Large intestine (tissue), 3 donors: ENCODE results near the gene DOHH. TPM values are rescaled to one million over a fixed set of nuclear protein-coding genes. Genes with fewer than 3 reads are reported as not detected.
"Not testable (repeated sequence)": the region's sequence is repeated elsewhere in the genome, so short reads cannot be mapped to it uniquely, and the experiment has no call there.

Experiments
- DNase-seq, 2 donors: peaks; one replicate each; pipeline versions ENCODE4 v3.0.0 to v3.0.0-alpha.2; 2013
- H3K27ac ChIP-seq: one replicate; pipeline ENCODE4 v1.5.1; 2013; ENCODE audit warnings: low read length
- H3K27me3 ChIP-seq: 2 replicates; pipeline ENCODE4 v1.6.1; 2013; ENCODE audit warnings: low read length; ENCODE audit not compliant: control insufficient read depth, insufficient read depth
- H3K36me3 ChIP-seq: 2 replicates; pipeline ENCODE4 v1.6.1; 2013; ENCODE audit warnings: low read length; ENCODE audit not compliant: control insufficient read depth, insufficient read depth
- H3K4me1 ChIP-seq: one replicate; pipeline ENCODE4 v1.6.1; 2013; ENCODE audit warnings: low read length; ENCODE audit not compliant: control insufficient read depth, insufficient read depth
- H3K4me3 ChIP-seq: one replicate; pipeline ENCODE4 v1.5.1; 2013; ENCODE audit warnings: low read length
- H3K9me3 ChIP-seq: one replicate; pipeline ENCODE4 v1.6.1; 2013; ENCODE audit warnings: mild to moderate bottlenecking, low read depth, low read length, moderate library complexity; ENCODE audit not compliant: control insufficient read depth
- WGBS: methylation state at CpG from one replicate; pipeline ENCODE4 v1.1.5; 2013; ENCODE audit warnings: low lambda C conversion rate; ENCODE audit not compliant: insufficient coverage; 5-methylcytosine and 5-hydroxymethylcytosine counted together
- polyA plus RNA-seq: library from polyadenylated mRNA; unstranded; fragments of 120-200 nt; gene quantifications from one replicate; pipeline ENCODE4 v1.2.1, GENCODE V29; 2013

The DOHH gene
- polyA plus RNA-seq, 1 donor: 12.1 TPM

DNA sequence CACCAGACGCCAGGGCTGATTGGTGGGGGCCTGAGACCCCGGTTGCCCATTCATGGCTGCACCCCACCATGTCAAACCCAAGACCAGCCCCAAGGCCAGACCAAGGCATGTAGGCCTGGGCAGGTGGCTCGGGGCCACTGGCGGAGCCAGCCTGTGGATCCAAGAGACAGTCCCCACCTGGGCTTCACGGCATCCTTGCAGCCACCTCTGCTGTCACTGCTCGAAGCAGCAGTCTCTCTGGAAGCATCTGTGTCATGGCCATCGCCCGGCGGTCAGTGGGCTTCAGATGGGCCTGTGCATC, 34.7 kb upstream of the DOHH start:
- no peak for DNase-seq
- H3K36me3 ChIP-seq: peaks cover 74% of the 10 kb centered on the region

DNA sequence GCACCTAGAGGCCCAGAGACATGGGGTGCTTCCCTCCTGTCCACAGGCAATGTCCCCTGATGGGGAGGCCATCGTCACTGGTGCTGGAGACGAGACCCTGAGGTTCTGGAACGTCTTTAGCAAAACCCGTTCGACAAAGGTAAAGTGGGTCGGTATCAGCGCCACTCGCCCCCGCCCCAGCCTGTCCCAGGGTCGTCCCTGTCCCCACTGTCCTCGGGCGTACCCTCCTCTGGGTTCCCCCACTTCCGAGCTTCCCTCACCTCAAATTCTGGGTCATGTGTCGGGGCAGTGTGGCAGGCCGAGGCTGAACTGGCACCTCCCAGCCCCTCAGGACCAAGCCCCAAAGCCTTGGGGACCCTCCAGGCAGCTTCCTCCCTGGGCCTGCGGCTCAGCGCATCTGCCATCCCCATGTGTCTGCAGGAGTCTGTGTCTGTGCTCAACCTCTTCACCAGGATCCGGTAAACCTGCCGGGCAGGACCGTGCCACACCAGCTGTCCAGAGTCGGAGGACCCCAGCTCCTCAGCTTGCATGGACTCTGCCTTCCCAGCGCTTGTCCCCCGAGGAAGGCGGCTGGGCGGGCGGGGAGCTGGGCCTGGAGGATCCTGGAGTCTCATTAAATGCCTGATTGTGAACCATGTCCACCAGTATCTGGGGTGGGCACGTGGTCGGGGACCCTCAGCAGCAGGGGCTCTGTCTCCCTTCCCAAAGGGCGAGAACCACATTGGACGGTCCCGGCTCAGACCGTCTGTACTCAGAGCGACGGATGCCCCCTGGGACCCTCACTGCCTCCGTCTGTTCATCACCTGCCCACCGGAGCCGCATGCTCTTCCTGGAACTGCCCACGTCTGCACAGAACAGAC, 34.1 kb upstream of the DOHH start:
- peaks cover 5% of the 10 kb centered on the region for H3K9me3 ChIP-seq
- peaks cover 71% of the 10 kb centered on the region for H3K36me3 ChIP-seq
- whole genome bisulfite sequencing: no CpG with 5 or more reads among the region's 38 CpGs
- H3K27me3 ChIP-seq: no peaks in the 10 kb centered on the region
- no peaks in the 10 kb centered on the region for H3K4me1 ChIP-seq
- H3K27ac ChIP-seq: no peak overlapping the region
- H3K4me3 ChIP-seq: no peak overlapping the region
- DNase-seq: no peak

More for the DNA sequence above, 34.7 kb upstream of the DOHH start:
- H3K9me3 ChIP-seq: peaks cover 7% of the 10 kb centered on the region
- WGBS: no CpG with 5 or more reads among the region's 9 CpGs
- no peaks in the 10 kb centered on the region for H3K27me3 ChIP-seq
- H3K4me3 ChIP-seq: no peak overlapping the region
- H3K27ac ChIP-seq: no peak overlapping the region
- no peaks in the 10 kb centered on the region for H3K4me1 ChIP-seq

- Histone ChIP-seq H3K4me3 (no peak overlapping the region), H3K9me3 (peaks cover 2% of the 10 kb centered on the region), H3K36me3 (peaks cover 67% of the 10 kb centered on the region), H3K4me1 (no peaks in the 10 kb centered on the region), H3K27me3 (no peaks in the 10 kb centered on the region), H3K27ac (no peak overlapping the region)
- no peak for DNase-seq
- WGBS: no CpG with 5 or more reads among the region's 12 CpGs
These were observed 33.2 kb upstream of the DOHH start for GRCh38 chr19:3533563-3534216.

GRCh38 chr19:3533033-3533432, 32.6 kb upstream of the DOHH start:
- H3K27ac ChIP-seq: no peak overlapping the region
- peaks cover 2% of the 10 kb centered on the region for H3K9me3 ChIP-seq
- no peaks in the 10 kb centered on the region for H3K27me3 ChIP-seq
- no peaks in the 10 kb centered on the region for H3K4me1 ChIP-seq
- H3K4me3 ChIP-seq: no peak overlapping the region
- peaks cover 70% of the 10 kb centered on the region for H3K36me3 ChIP-seq
- no CpG with 5 or more reads among the region's 17 CpGs for WGBS
- DNase-seq: no peak

DNA sequence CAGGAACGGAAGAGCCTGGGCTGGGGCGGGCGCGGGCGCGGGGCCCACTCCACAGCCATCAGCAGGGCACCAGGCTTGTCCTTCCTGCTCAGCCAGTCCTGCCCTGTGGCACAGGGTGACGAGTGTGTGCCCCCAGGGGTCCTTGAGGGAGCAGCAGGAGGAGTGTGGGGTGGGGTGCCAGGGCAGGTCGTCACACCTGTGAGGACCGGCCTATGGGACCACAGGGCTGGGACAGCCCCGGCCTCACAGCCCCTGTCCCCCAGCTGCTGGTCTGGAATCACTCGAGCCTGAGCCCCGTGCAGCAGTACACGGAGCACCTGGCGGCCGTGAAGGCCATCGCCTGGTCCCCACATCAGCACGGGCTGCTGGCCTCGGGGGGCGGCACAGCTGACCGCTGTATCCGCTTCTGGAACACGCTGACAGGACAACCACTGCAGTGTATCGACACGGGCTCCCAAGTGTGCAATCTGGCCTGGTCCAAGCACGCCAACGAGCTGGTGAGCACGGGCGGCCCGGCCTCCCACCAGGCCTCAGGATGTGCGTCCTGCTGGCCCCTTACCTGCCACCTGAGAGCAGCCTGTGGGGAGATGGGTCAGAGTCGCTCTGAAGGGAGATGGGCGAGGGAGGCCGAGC, 31.8 kb upstream of the DOHH start:
- DNase-seq: no peak
- H3K4me3 ChIP-seq: no peak overlapping the region
- no CpG with 5 or more reads among the region's 33 CpGs for WGBS
- H3K27me3 ChIP-seq: no peaks in the 10 kb centered on the region
- H3K27ac ChIP-seq: no peak overlapping the region
- H3K9me3 ChIP-seq: peaks cover 4% of the 10 kb centered on the region
- no peaks in the 10 kb centered on the region for H3K4me1 ChIP-seq
- H3K36me3 ChIP-seq: peaks cover 76% of the 10 kb centered on the region

DNA sequence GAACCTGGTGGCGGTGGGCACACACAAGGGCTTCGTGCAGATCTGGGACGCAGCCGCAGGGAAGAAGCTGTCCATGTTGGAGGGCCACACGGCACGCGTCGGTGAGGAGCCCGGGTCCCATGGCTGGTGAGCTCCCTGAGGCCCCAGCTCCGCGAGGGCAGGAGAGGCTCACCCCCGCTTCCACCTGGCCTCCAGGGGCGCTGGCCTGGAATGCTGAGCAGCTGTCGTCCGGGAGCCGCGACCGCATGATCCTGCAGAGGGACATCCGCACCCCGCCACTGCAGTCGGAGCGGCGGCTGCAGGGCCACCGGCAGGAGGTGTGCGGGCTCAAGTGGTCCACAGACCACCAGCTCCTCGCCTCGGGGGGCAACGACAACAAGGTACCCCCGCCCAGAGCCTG, 31.2 kb upstream of the DOHH start:
- peaks cover 4% of the 10 kb centered on the region for H3K9me3 ChIP-seq
- no CpG with 5 or more reads among the region's 29 CpGs for WGBS
- H3K4me1 ChIP-seq: no peaks in the 10 kb centered on the region
- peaks cover 80% of the 10 kb centered on the region for H3K36me3 ChIP-seq
- no peak overlapping the region for H3K27ac ChIP-seq
- DNase-seq: no peak
- H3K27me3 ChIP-seq: no peaks in the 10 kb centered on the region
- no peak overlapping the region for H3K4me3 ChIP-seq

DNA sequence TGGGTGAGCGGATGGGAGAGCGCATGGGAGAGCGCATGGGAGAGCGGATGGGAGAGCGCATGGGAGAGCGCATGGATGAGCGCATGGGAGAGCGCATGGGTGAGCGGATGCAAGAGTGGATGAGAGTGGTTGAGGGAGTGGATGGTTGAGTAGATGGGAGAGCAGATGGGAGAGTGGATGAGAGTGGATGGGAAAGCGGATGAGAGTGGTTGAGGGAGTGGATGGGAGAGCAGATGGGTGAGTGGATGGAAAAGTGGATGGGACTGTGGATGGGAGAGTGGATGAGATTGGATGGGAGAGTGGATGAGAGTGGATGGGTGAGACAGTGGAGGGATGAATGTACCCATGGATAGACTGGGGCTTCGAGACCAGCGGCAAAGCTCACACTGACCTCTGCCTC, 29.9 kb upstream of the DOHH start:
- Histone ChIP-seq H3K4me3 (no peak overlapping the region), H3K9me3 (peaks cover 4% of the 10 kb centered on the region), H3K27ac (no peak overlapping the region), H3K36me3 (peaks cover 78% of the 10 kb centered on the region), H3K27me3 (no peaks in the 10 kb centered on the region), H3K4me1 (no peaks in the 10 kb centered on the region)
- DNase-seq: no peak
- 100% methylated on average over 1 of the region's 12 CpGs for WGBS

DNA sequence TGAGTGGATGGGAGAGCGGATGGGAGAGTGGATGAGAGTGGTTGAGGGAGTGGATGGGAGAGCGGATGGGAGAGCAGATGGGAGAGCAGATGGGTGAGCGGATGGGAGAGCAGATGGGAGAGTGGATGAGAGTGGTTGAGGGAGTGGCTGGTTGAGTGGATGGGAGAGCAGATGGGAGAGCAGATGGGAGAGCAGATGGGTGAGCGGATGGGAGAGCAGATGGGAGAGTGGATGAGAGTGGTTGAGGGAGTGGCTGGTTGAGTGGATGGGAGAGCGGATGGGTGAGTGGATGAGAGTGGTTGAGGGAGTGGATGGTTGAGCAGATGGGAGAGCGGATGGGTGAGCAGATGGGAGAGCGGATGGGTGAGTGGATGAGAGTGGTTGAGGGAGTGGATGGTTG, 28.8 kb upstream of the DOHH start:
- not testable (repeated sequence) for H3K27ac ChIP-seq, H3K9me3 ChIP-seq, H3K4me1 ChIP-seq, H3K4me3 ChIP-seq, DNase-seq, H3K27me3 ChIP-seq
- 80% methylated on average over 2 of the region's 7 CpGs for WGBS
- H3K36me3 ChIP-seq: peaks cover 76% of the 10 kb centered on the region

DNA sequence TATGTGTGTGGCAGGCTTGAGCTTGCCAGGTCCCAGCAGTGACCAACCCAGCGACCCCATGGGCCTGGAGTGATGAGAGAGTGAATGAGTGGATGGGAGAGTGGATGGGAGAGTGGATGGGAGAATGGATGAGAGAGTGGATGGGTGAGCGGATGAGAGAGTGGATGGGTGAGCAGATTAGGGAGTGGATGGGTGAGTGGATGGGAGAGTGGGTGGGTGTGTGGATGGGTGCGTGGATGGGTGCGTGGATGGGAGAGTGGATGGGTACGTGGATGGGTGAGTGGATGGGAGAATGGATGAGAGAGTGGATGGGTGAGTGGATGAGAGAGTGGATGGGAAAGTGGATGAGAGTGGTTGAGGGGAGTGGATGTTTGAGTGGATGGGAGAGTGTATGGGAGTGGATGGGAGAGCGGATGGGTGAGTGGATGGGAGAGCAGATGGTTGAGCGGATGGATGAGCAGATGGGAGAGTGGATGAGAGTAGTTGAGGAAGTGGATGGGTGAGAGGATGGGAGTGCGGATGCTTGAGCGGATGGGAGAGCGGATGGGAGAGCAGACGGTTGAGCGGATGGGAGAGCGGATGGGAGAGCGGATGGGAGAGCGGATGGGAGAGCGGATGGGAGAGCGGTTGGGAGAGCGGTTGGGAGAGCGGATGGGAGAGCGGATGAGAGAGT, 28.2 kb upstream of the DOHH start:
- peaks cover 4% of the 10 kb centered on the region for H3K9me3 ChIP-seq
- no peak overlapping the region for H3K4me3 ChIP-seq
- DNase-seq: no peak
- no peaks in the 10 kb centered on the region for H3K27me3 ChIP-seq
- H3K4me1 ChIP-seq: no peaks in the 10 kb centered on the region
- peaks cover 78% of the 10 kb centered on the region for H3K36me3 ChIP-seq
- H3K27ac ChIP-seq: no peak overlapping the region
- WGBS: 95% methylated on average over 17 of the region's 20 CpGs

DNA sequence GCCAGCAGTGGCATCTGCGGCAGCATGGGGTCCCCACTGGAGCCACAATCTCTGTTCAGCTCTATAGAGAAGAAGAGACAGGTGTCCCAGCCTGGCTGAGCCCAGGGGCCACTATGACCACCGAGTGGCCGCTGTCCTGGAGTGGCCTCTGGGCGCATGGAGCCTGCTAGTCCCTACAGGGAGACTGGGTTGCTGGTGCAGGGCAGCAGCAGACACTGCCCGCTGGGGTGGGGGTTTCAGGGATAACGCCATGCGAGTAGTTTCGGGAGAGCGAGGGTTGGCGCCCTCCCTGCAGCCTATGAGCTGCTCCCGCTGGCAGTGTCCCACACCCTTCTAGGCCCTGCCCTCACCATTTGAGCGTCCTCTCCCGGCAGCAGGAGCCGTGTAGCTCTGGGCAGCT, 27.6 kb upstream of the DOHH start:
- H3K27ac ChIP-seq: no peak overlapping the region
- no CpG with 5 or more reads among the region's 14 CpGs for WGBS
- DNase-seq: no peak
- no peaks in the 10 kb centered on the region for H3K4me1 ChIP-seq
- H3K36me3 ChIP-seq: peaks cover 78% of the 10 kb centered on the region
- H3K9me3 ChIP-seq: peaks cover 4% of the 10 kb centered on the region
- no peak overlapping the region for H3K4me3 ChIP-seq
- no peaks in the 10 kb centered on the region for H3K27me3 ChIP-seq
